Prostate gland (tissue), 2 donors: ENCODE measurements around the gene SLC6A2. TPM values are rescaled to one million over a fixed set of nuclear protein-coding genes. Genes with fewer than 3 reads are reported as not detected.

ENCODE experiments used
- DNase-seq: peaks from one replicate; pipeline ENCODE4 v3.0.0-alpha.2; 2019; ENCODE audit warnings: low spot score
- H3K27ac ChIP-seq, 2 donors: fragments of 200-600 bp; sonication (generic); 2 replicates each; pipeline ENCODE4 v1.5.1; 2017 to 2019
- H3K27me3 ChIP-seq: fragments of 200-600 bp; sonication (generic); replicated peaks from 2 replicates; pipeline ENCODE4 v1.5.1; 2019; ENCODE audit not compliant: insufficient read depth
- H3K36me3 ChIP-seq, 2 donors: fragments of 200-600 bp; sonication (generic); 1 replicate in 1 of 2; 2 replicates in 1 of 2; pipeline versions ENCODE4 v1.5.1 to v1.8.1; 2017 to 2019
- H3K4me1 ChIP-seq: fragments of 200-600 bp; sonication (generic); replicated peaks from 2 replicates; pipeline ENCODE4 v1.5.1; 2019
- H3K4me3 ChIP-seq, 2 donors: fragments of 200-600 bp; sonication (generic); 2 replicates each; pipeline ENCODE4 v1.5.1; 2017 to 2019
- H3K9me3 ChIP-seq: fragments of 200-600 bp; sonication (generic); 2 replicates; pipeline ENCODE4 v1.5.1; 2017
- CTCF ChIP-seq, 4 experiments: fragments of 200-600 bp in 2 of 4; fragments of 450-650 bp in 2 of 4; sonication (generic) in 2 of 4; IDR thresholded peaks; 1 replicate in 3 of 4; 2 replicates in 1 of 4; pipeline ENCODE4 v1.5.1; 2016 to 2019; ENCODE audit warnings: antibody characterized with exemption in 4 of 4, mild to moderate bottlenecking in 2 of 4, moderate library complexity in 2 of 4
- POLR2A ChIP-seq: fragments of 450-650 bp; IDR thresholded peaks from one replicate; pipeline ENCODE4 v1.6.1; 2016; ENCODE audit warnings: antibody characterized with exemption, mild to moderate bottlenecking
- POLR2AphosphoS5 ChIP-seq: sonication (generic); formaldehyde crosslinking; IDR thresholded peaks from one replicate; pipeline ENCODE4 v1.6.1; 2017; ENCODE audit warnings: antibody characterized with exemption
- WGBS: methylation state at CpG from one replicate; pipeline ENCODE4 v1.1.5; 2018; 5-methylcytosine and 5-hydroxymethylcytosine counted together
- intact Hi-C: fragments of 100-400 bp; cut with DNase I; formaldehyde crosslinking; loops from one replicate; pipeline ENCODE4 v1.14.2; 2022
- total RNA-seq, 2 donors: library from RNA; depleted of rRNA; stranded (reverse); fragments of >200 nt; gene quantifications; one replicate each; pipeline ENCODE4 v1.1.0, GENCODE V29; 2016

SLC6A2 gene
- total RNA-seq, 2 donors from 2014 or later: 0.32 to 2.6 TPM

GRCh38 chr16:55655381-55655896, 349 bp upstream of the SLC6A2 start:
- Histone ChIP-seq H3K9me3 (no peaks in the 10 kb centered on the region), H3K4me1 (no peaks in the 10 kb centered on the region), H3K27ac (no peak overlapping the region), H3K4me3 (peak overlapping the region; percentile 1 to 17), H3K27me3 (peaks cover 15% of the 10 kb centered on the region), H3K36me3 (no peaks in the 10 kb centered on the region)
- DNase-seq: no peak
- 17% methylated on average over 18 of the region's 29 CpGs for WGBS
- no peak for TF ChIP-seq CTCF (IDR thresholded peaks at IDR 0.05)
- intact Hi-C loops: no loop called here

GRCh38 chr16:55656691-55657092, 904 bp downstream of the SLC6A2 start:
- WGBS: 14% methylated on average over 28 of the region's 37 CpGs
- Histone ChIP-seq H3K4me3 (no peak overlapping the region), H3K4me1 (no peaks in the 10 kb centered on the region), H3K36me3 (no peaks in the 10 kb centered on the region), H3K27ac (no peak overlapping the region), H3K9me3 (no peaks in the 10 kb centered on the region), H3K27me3 (peaks cover 15% of the 10 kb centered on the region)
- TF ChIP-seq CTCF (IDR thresholded peaks at IDR 0.05): no peak
- intact Hi-C loops: no loop called here
- no peak for DNase-seq

GRCh38 chr16:55657616-55658015, 1.8 kb downstream of the SLC6A2 start:
- intact Hi-C loops: no loop called here
- WGBS: 93% methylated on average over 3 of the region's 3 CpGs
- peaks cover 15% of the 10 kb centered on the region for H3K27me3 ChIP-seq
- no peak overlapping the region for H3K27ac ChIP-seq
- H3K9me3 ChIP-seq: no peaks in the 10 kb centered on the region
- no peak for TF ChIP-seq CTCF (IDR thresholded peaks at IDR 0.05)
- H3K36me3 ChIP-seq: no peaks in the 10 kb centered on the region
- no peaks in the 10 kb centered on the region for H3K4me1 ChIP-seq
- DNase-seq: no peak
- H3K4me3 ChIP-seq: no peak overlapping the region

GRCh38 chr16:55658898-55659420, 3.2 kb downstream of the SLC6A2 start:
- no peak for DNase-seq
- Histone ChIP-seq H3K27ac (no peak overlapping the region), H3K4me3 (no peak overlapping the region), H3K36me3 (no peaks in the 10 kb centered on the region), H3K9me3 (no peaks in the 10 kb centered on the region), H3K4me1 (no peaks in the 10 kb centered on the region), H3K27me3 (peaks cover 15% of the 10 kb centered on the region)
- WGBS: 82% methylated on average over 7 of the region's 7 CpGs
- intact Hi-C loops: no loop called here
- TF ChIP-seq POLR2A: no peak
- TF ChIP-seq CTCF (IDR thresholded peaks at IDR 0.05): no peak
- TF ChIP-seq POLR2AphosphoS5: no peak

- Histone ChIP-seq H3K27ac (no peak overlapping the region), H3K27me3 (peaks cover 9% of the 10 kb centered on the region), H3K36me3 (no peaks in the 10 kb centered on the region), H3K4me1 (no peaks in the 10 kb centered on the region), H3K9me3 (no peaks in the 10 kb centered on the region), H3K4me3 (no peak overlapping the region)
- TF ChIP-seq POLR2AphosphoS5 (no peak), CTCF (IDR thresholded peaks at IDR 0.05) (no peak), POLR2A (no peak)
- DNase-seq: no peak
- 76% methylated on average over 1 of the region's 1 CpG for WGBS
- intact Hi-C loops: no loop called here
These were observed 4.2 kb downstream of the SLC6A2 start for GRCh38 chr16:55660026-55660425.
